ENCODE measurements around the gene CFP.
A peak's percentile ranks its signal among the peaks of the same experiment; 100 is the strongest.
"Not testable (repeated sequence)": the region's sequence is repeated elsewhere in the genome, so short reads cannot be mapped to it uniquely, and the experiment has no call there.

Gene CFP

GRCh38 chrX:47637546-47638195, 7.9 kb upstream of the CFP start:
- DNase-seq, result peak; percentile 63

GRCh38 chrX:47634871-47635575, 5.3 kb upstream of the CFP start:
- peak; percentile 30 for DNase-seq

- DNase-seq, result no peak
These were observed 4.2 kb upstream of the CFP start for GRCh38 chrX:47633689-47634590.

- DNase-seq, result no peak
These were observed 2.9 kb upstream of the CFP start for GRCh38 chrX:47632666-47633065.

GRCh38 chrX:47631676-47632075, 1.9 kb upstream of the CFP start:
- DNase-seq, result no peak

GRCh38 chrX:47628982-47629381, 748 bp downstream of the CFP start:
- no peak for DNase-seq

- no peak for DNase-seq
These were observed 4.4 kb downstream of the CFP start for GRCh38 chrX:47625365-47625764.

GRCh38 chrX:47623540-47624027, 6.1 kb downstream of the CFP start:
- peak; percentile 60 for DNase-seq

- no peak for DNase-seq
These were observed 7.9 kb downstream of the CFP start for GRCh38 chrX:47621851-47622250.

GRCh38 chrX:47620303-47620685, 9.4 kb downstream of the CFP start:
- no peak for DNase-seq

- DNase-seq, result peak; percentile 81
These were observed 10.0 kb downstream of the CFP start, which contains the start of gene SYN1 for GRCh38 chrX:47619486-47620302. Gene SYN1 (minus strand): TSS chrX:47619857. CDS start chrX:47619728, 129 bp downstream.

- DNase-seq, result no peak
These were observed 10.7 kb downstream of the CFP start for GRCh38 chrX:47618923-47619485.

GRCh38 chrX:47614618-47615017, 15.1 kb downstream of the CFP start:
- DNase-seq, result no peak

GRCh38 chrX:47613082-47613481, 16.6 kb downstream of the CFP start:
- no peak for DNase-seq

GRCh38 chrX:47612418-47612817, 17.3 kb downstream of the CFP start:
- no peak for DNase-seq

- DNase-seq, result no peak
These were observed 17.8 kb downstream of the CFP start for GRCh38 chrX:47611926-47612325.

- DNase-seq, result no peak
These were observed 18.2 kb downstream of the CFP start for GRCh38 chrX:47611489-47611888.

- no peak for DNase-seq
These were observed 19.2 kb downstream of the CFP start for GRCh38 chrX:47610511-47610910.

GRCh38 chrX:47608130-47608810, 21.5 kb downstream of the CFP start:
- DNase-seq, result no peak

GRCh38 chrX:47607091-47607490, 22.6 kb downstream of the CFP start:
- DNase-seq, result no peak

- no peak for DNase-seq
These were observed 24.7 kb downstream of the CFP start for GRCh38 chrX:47605024-47605423.

GRCh38 chrX:47603125-47603524, 26.6 kb downstream of the CFP start:
- not testable (repeated sequence) for DNase-seq
